ENCODE measurements around the gene ZDHHC9.

ZDHHC9 gene

DNA sequence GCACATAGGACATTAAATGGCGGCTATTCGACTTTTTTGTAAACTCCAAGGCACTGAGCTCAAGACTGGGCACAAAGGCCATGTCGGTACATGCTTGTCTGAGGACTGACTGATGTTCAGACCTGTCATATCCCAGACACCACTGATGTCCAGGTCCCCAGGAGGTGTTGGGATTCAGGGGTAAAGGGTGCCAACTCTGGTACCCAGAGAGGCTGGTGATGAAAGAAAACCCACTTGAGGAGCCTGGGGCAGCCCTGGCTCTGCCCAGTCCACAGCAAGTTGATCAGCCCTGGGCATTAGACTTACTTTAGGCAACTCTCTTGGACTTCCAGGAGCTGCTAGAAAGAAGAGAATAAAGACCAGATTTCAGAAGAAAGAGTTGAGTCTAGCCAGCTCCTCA lies 45.2 kb downstream of the ZDHHC9 start:
- no peaks in the 10 kb centered on the region for H3K27me3 Mint-ChIP-seq
- peaks cover 24% of the 10 kb centered on the region for H3K4me1 Mint-ChIP-seq
- peak overlapping the region; percentile 74 for H3K27ac Mint-ChIP-seq
- no peaks in the 10 kb centered on the region for H3K36me3 Mint-ChIP-seq
- H3K4me3 Mint-ChIP-seq: peak overlapping the region; percentile 30
- no peaks in the 10 kb centered on the region for H3K9me3 Mint-ChIP-seq

DNA sequence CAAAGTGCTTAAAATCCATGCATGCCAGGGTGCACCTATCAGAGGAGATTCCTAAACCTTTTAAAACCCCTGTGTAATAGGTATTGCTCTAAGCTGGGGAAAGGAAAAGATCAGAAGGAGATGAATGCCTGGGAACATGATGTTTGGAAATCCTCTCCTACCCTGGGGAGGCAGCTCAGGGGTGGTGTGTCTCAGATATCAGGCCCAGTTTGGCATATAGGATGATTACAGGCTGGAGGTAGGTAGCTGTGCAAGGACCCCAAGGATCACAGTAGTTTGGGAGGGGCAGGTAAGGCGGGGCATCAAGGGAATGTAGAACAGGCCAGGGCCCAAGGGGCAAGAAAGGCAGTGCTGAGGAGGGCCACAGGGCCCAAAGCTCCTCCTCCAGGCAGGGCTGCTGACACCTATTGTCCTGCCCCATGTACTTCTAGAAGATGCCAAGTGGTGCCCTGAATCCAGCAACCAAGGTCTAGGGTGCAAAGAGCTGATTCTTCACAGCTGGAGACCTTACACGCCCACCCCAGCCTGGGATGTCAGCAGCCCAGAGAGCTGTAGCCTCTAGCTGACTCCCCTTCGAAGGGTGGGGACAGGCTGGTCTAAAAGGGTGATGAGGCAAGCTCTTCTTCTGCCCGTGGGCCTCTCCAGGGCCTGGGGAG lies 46.3 kb downstream of the ZDHHC9 start:
- Mint-ChIP-seq H3K9me3 (no peaks in the 10 kb centered on the region), H3K27me3 (no peaks in the 10 kb centered on the region), H3K4me1 (peaks cover 24% of the 10 kb centered on the region), H3K27ac (no peak overlapping the region), H3K4me3 (no peak overlapping the region), H3K36me3 (no peaks in the 10 kb centered on the region)

DNA sequence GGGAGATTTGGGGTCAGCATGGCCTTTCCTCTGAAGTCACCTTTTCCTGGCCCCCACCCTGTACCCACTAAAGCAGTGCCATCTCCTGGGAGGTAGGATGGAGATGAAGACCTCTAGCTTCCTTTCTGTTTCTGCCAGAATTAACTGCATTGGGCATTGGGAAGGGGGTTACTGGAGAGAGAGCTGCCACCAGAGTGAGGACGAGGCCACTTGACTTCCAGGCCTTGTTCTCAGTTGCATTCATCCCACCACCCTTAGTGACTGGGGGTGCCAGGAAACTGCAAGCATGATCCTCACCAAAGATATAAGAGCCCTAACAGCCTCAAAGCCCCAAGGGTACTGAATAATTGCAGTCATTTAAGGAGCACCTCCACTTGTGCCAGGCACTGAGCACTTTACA lies 48.1 kb downstream of the ZDHHC9 start:
- Mint-ChIP-seq H3K9me3 (no peaks in the 10 kb centered on the region), H3K4me1 (peaks cover 24% of the 10 kb centered on the region), H3K36me3 (no peaks in the 10 kb centered on the region), H3K27me3 (no peaks in the 10 kb centered on the region), H3K4me3 (no peak overlapping the region), H3K27ac (peak overlapping the region; percentile 51)

- H3K27ac Mint-ChIP-seq: no peak overlapping the region
- no peaks in the 10 kb centered on the region for H3K36me3 Mint-ChIP-seq
- H3K4me1 Mint-ChIP-seq: peaks cover 8% of the 10 kb centered on the region
- H3K4me3 Mint-ChIP-seq: no peak overlapping the region
- H3K9me3 Mint-ChIP-seq: no peaks in the 10 kb centered on the region
- no peaks in the 10 kb centered on the region for H3K27me3 Mint-ChIP-seq
Observed at GRCh38 chrX:129793604-129794191, 50.0 kb downstream of the ZDHHC9 start.

GRCh38 chrX:129792586-129793291 lies 50.9 kb downstream of the ZDHHC9 start:
- Mint-ChIP-seq H3K4me1 (no peaks in the 10 kb centered on the region), H3K27me3 (no peaks in the 10 kb centered on the region), H3K4me3 (no peak overlapping the region), H3K9me3 (no peaks in the 10 kb centered on the region), H3K36me3 (no peaks in the 10 kb centered on the region), H3K27ac (no peak overlapping the region)

GRCh38 chrX:129791961-129792570 lies 51.6 kb downstream of the ZDHHC9 start:
- Mint-ChIP-seq H3K36me3 (no peaks in the 10 kb centered on the region), H3K27ac (no peak overlapping the region), H3K4me3 (no peak overlapping the region), H3K4me1 (peaks cover 6% of the 10 kb centered on the region), H3K9me3 (no peaks in the 10 kb centered on the region), H3K27me3 (no peaks in the 10 kb centered on the region)

DNA sequence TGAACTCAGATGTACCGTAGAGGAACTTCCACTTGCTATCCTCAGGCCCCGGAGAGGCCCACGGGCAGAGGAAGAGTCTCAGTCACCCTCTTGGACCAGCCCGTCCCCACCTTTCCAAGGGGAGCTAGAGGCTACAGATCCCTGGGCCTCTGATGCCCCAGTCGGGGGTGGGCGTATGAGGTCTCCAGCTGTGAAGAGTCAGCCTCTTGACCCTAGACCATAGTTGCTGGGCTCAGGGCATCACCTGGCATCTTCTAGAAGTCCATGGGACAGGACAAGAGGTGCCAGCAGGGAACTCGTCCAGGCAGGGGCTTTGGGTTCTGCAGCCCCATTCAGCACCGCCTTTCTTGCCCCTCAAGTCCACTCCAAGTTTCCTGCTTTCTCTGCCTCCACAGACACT lies 52.4 kb downstream of the ZDHHC9 start:
- Mint-ChIP-seq H3K27ac (peak overlapping the region; percentile 62), H3K9me3 (no peaks in the 10 kb centered on the region), H3K4me1 (peaks cover 11% of the 10 kb centered on the region), H3K4me3 (no peak overlapping the region), H3K36me3 (peaks cover 2% of the 10 kb centered on the region), H3K27me3 (no peaks in the 10 kb centered on the region)

DNA sequence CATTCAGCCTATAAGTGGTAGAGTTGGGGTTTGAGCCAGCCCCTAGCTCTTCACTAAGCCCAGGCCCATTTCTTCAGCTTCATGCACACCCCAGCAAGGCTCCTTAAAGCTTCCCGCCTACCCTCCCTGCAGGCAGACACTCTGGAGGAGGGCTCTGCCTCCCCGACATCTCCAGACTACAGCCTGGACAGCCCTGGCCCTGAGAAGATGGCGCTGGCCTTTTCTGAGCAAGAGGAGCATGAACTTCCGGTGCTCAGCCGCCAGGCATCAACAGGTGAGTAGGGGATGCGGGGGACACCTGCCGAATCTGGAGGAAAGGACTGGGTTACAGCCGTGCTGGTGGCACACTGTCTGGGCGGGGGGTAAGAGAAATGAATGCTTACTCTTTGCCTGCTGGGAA lies 52.9 kb downstream of the ZDHHC9 start:
- no peaks in the 10 kb centered on the region for H3K9me3 Mint-ChIP-seq
- H3K27me3 Mint-ChIP-seq: no peaks in the 10 kb centered on the region
- H3K36me3 Mint-ChIP-seq: peaks cover 2% of the 10 kb centered on the region
- no peak overlapping the region for H3K27ac Mint-ChIP-seq
- H3K4me3 Mint-ChIP-seq: no peak overlapping the region
- H3K4me1 Mint-ChIP-seq: peaks cover 17% of the 10 kb centered on the region

DNA sequence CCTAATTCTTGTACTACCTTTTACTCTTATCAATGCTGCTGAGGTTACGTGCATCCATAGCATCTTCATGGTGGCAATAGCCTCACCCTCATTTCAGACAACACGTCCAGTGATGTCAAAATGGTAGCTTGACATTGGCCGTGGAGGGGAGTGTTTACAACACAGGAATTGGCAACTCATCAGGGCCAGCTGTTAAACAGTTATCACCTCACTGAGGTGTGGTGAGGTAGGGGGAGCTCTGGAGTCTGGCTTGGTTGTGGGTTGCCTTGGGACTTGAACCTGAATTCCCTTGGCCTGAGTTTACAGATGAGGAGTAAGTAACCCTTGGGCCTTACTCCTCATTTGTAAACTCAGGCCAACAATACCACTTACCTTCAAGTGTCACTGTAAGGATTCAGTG lies 53.5 kb downstream of the ZDHHC9 start:
- Mint-ChIP-seq H3K27ac (peak overlapping the region; percentile 12), H3K27me3 (no peaks in the 10 kb centered on the region), H3K4me3 (no peak overlapping the region), H3K9me3 (no peaks in the 10 kb centered on the region), H3K36me3 (peaks cover 3% of the 10 kb centered on the region), H3K4me1 (peaks cover 23% of the 10 kb centered on the region)

GRCh38 chrX:129788527-129788926 lies 55.2 kb downstream of the ZDHHC9 start:
- H3K27ac Mint-ChIP-seq: peak overlapping the region; percentile 87
- H3K4me3 Mint-ChIP-seq: no peak overlapping the region
- H3K4me1 Mint-ChIP-seq: peaks cover 37% of the 10 kb centered on the region
- H3K36me3 Mint-ChIP-seq: peaks cover 4% of the 10 kb centered on the region
- no peaks in the 10 kb centered on the region for H3K27me3 Mint-ChIP-seq
- H3K9me3 Mint-ChIP-seq: no peaks in the 10 kb centered on the region

DNA sequence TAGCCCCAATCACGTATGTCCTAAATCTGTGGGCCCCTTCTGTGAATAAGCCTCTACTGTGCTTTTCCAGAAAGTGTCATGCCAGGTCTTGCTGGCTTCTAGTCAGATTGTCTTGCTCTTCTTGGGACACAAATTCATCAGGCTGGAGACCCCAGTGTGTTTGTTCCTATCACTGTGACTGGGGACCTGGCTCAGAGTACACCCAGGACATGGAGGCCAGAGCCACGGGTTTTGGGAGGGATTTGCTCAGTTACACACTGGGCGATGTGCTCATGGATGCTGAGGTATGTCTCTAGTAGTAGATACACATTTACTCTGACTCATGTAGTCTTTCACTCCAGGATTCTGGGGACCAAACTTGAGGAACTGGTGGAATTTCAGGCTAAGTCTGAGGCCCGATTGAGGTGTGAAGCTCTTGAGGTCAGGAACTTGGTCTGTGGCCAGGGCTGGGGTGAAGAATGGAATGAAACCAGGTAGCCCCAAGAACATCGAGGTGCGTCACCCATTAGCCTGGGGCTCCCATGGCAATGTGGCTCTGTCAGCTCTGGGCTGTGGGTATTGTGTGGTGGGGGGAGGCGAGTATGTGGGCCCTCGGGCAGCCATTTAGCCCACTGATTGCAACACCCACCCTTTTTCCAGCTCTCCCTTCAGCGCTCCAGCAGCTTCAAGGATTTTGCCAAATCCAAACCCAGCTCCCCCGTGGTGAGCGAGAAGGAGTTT lies 56.2 kb downstream of the ZDHHC9 start:
- no peaks in the 10 kb centered on the region for H3K9me3 Mint-ChIP-seq
- peaks cover 11% of the 10 kb centered on the region for H3K36me3 Mint-ChIP-seq
- H3K27me3 Mint-ChIP-seq: no peaks in the 10 kb centered on the region
- H3K4me1 Mint-ChIP-seq: peaks cover 46% of the 10 kb centered on the region
- peak overlapping the region; percentile 51 for H3K4me3 Mint-ChIP-seq
- peak overlapping the region; percentile 96 for H3K27ac Mint-ChIP-seq

GRCh38 chrX:129786210-129786651 lies 57.5 kb downstream of the ZDHHC9 start:
- H3K4me3 Mint-ChIP-seq: peak overlapping the region; percentile 70
- peaks cover 54% of the 10 kb centered on the region for H3K4me1 Mint-ChIP-seq
- no peaks in the 10 kb centered on the region for H3K9me3 Mint-ChIP-seq
- H3K27me3 Mint-ChIP-seq: no peaks in the 10 kb centered on the region
- peaks cover 11% of the 10 kb centered on the region for H3K36me3 Mint-ChIP-seq
- peak overlapping the region; percentile 84 for H3K27ac Mint-ChIP-seq

- Mint-ChIP-seq H3K27ac (peak overlapping the region; percentile 86), H3K4me1 (peaks cover 54% of the 10 kb centered on the region), H3K4me3 (peak overlapping the region; percentile 70), H3K9me3 (no peaks in the 10 kb centered on the region), H3K27me3 (no peaks in the 10 kb centered on the region), H3K36me3 (peaks cover 11% of the 10 kb centered on the region)
Observed at GRCh38 chrX:129785160-129785947, 58.3 kb downstream of the ZDHHC9 start.

GRCh38 chrX:129784371-129784770 lies 59.3 kb downstream of the ZDHHC9 start:
- Mint-ChIP-seq H3K9me3 (no peaks in the 10 kb centered on the region), H3K4me3 (peak overlapping the region; percentile 91), H3K4me1 (peaks cover 56% of the 10 kb centered on the region), H3K36me3 (peaks cover 11% of the 10 kb centered on the region), H3K27ac (peak overlapping the region; percentile 93), H3K27me3 (no peaks in the 10 kb centered on the region)

DNA sequence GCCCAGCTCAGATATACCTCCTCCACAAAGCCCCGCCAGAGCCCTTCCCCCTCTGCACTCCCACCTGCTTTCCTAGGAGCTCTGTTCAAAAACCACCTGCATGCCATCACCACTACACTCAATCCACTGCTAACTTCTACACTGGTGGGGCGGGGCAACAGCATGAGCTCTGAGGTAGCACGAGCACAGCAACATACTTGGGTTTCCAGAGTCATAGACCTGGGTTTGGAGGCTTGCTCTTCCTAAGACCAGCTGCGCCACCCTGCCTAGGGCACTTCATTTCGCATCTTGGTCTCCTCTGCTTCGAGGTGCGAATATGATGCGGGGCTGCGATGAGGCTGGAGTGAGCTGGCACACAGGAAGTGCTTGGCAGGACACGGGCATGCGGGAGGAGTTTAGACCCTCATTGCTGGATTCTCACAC lies 60.4 kb downstream of the ZDHHC9 start:
- peaks cover 11% of the 10 kb centered on the region for H3K36me3 Mint-ChIP-seq

More for the DNA sequence above, 60.4 kb downstream of the ZDHHC9 start:
- H3K4me3 Mint-ChIP-seq: peak overlapping the region; percentile 91
- H3K27me3 Mint-ChIP-seq: no peaks in the 10 kb centered on the region
- H3K9me3 Mint-ChIP-seq: no peaks in the 10 kb centered on the region
- H3K27ac Mint-ChIP-seq: peak overlapping the region; percentile 93
- peaks cover 66% of the 10 kb centered on the region for H3K4me1 Mint-ChIP-seq

All from activated naive CD4-positive, alpha-beta T cell treated with anti-CD3 and anti-CD28 coated beads, Interleukin-2, amount 50 U/mL, for 24 hours (primary cell).